ENCODE data around the gene MYLK. TPM values are rescaled to one million over a fixed set of nuclear protein-coding genes. Genes with fewer than 3 reads are reported as not detected.

The MYLK gene
- total RNA-seq, 2 experiments from 2014 or later, result 0.11 TPM; not detected in 1

DNA sequence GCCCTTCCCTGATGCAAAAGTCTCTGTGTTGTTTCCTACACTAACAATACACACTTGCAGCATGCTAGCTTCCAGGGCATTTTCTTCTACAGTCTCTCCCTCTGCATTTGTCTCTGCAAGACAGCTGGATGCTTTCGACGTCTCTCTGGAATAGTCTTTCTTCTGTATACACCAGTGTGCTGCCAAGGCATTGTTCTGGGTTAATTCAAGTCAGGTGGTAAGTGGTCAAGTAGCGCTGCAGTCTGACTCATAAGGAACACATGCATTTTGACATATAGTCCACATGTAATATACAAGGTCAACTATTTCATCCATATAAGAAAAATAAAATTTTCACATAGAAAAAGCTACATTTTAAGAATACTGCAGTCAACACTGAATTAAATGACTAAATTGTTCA is 92.7 kb downstream of the MYLK start:
- H3K9me3 Mint-ChIP-seq, result no peaks in the 10 kb centered on the region
- no peak overlapping the region for H3K27ac Mint-ChIP-seq
- H3K4me1 Mint-ChIP-seq, result no peaks in the 10 kb centered on the region
- DNase-seq, result no peak
- no peaks in the 10 kb centered on the region for H3K36me3 Mint-ChIP-seq
- H3K4me3 Mint-ChIP-seq, result no peak overlapping the region
- POLR2A ChIA-PET, result no interaction called here
- peaks cover 8% of the 10 kb centered on the region for H3K27me3 Mint-ChIP-seq
- no peak for ATAC-seq (ENCODE audit: low read depth)

DNA sequence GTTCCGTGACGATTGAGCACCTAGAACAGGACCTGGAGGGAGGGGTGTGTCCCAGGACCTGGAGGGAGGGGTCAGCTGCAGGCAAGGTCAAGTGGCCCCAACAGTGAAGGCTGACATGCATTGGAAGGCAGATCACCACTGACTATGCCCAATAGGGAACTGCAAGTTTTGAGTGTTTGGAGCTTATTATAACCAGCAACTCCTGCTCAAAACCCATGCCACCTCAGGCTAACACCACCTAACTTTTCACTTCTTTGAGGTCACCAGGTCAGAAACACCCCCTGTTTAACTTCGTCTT is 93.1 kb downstream of the MYLK start:
- Mint-ChIP-seq H3K27ac (no peak overlapping the region), H3K36me3 (no peaks in the 10 kb centered on the region), H3K4me3 (no peak overlapping the region), H3K4me1 (no peaks in the 10 kb centered on the region), H3K27me3 (peaks cover 8% of the 10 kb centered on the region), H3K9me3 (no peaks in the 10 kb centered on the region)
- ATAC-seq (ENCODE audit: low read depth) (no peak), DNase-seq (no peak)
- POLR2A ChIA-PET, result no interaction called here

DNA sequence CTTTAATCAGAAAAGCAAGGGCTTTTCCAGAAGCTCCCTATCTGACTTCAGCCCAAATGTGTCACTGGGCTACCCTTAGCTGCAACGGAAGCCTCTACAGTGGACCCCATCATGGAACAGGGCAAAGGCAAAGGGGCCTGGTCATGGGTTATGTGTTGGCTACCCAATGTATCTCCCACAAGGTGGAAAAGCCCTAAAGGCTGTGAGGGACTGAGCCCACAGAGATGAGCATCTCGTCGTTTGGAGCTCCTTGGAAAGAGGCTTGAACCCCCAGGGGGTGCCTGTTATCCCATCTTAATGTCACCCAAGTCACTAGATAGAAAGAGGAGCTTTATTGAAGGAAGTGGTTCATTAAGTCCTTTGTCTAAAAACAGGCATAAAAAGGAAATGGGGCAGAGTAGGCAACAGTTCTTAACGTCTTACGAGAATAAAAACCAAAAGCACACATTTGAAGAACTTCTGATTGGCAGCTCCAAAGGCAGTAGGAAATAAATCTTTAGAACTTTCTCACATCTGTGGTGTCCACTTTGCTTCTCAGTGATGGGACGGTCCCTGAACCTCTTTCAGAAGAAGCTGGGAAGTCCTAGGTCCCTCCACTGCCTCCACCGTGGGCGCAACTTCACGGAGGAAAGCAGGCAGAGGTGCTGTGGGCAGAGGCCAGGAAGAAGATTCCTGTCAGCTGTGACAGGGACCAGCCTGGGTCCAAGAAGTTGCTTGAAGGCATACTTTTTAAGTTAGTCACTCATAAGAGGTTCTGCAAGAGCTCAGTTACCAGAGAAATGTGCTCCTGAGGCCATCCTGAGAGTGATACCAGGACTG is 93.7 kb downstream of the MYLK start:
- Mint-ChIP-seq H3K4me3 (no peak overlapping the region), H3K27me3 (peaks cover 8% of the 10 kb centered on the region), H3K36me3 (no peaks in the 10 kb centered on the region), H3K4me1 (no peaks in the 10 kb centered on the region), H3K9me3 (no peaks in the 10 kb centered on the region), H3K27ac (no peak overlapping the region)
- DNase-seq, result no peak
- no peak for ATAC-seq (ENCODE audit: low read depth)
- POLR2A ChIA-PET, result no interaction called here

DNA sequence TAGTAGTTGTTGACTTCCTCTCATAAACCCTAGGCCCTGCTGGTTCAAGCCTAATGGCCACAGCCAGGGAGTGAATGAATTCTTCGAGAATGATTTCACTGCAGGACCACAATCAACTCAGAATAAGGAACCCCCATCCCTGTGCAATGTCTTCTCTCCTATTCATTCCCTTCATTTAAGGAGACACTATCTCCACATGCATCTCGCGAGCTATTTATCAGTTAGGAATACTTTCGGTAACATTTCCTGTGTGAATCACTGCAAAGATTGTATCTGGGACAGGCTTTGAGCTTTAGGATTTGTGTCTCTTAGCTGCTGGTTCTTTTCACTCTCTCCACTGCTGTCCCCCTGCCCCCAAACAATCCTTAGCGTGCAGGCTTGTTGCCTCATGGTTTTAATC is 94.4 kb downstream of the MYLK start:
- H3K4me3 Mint-ChIP-seq, result no peak overlapping the region
- ATAC-seq (ENCODE audit: low read depth), result no peak
- DNase-seq, result no peak
- H3K36me3 Mint-ChIP-seq, result no peaks in the 10 kb centered on the region
- POLR2A ChIA-PET, result no interaction called here
- peaks cover 8% of the 10 kb centered on the region for H3K27me3 Mint-ChIP-seq
- H3K4me1 Mint-ChIP-seq, result no peaks in the 10 kb centered on the region
- no peaks in the 10 kb centered on the region for H3K9me3 Mint-ChIP-seq
- H3K27ac Mint-ChIP-seq, result no peak overlapping the region

GRCh38 chr3:123789160-123789559 is 95.0 kb downstream of the MYLK start:
- no peak overlapping the region for H3K27ac Mint-ChIP-seq
- ATAC-seq (ENCODE audit: low read depth), result no peak
- H3K27me3 Mint-ChIP-seq, result peaks cover 8% of the 10 kb centered on the region
- H3K4me3 Mint-ChIP-seq, result no peak overlapping the region
- no peak for DNase-seq
- POLR2A ChIA-PET, result no interaction called here
- no peaks in the 10 kb centered on the region for H3K9me3 Mint-ChIP-seq
- no peaks in the 10 kb centered on the region for H3K36me3 Mint-ChIP-seq
- H3K4me1 Mint-ChIP-seq, result no peaks in the 10 kb centered on the region

DNA sequence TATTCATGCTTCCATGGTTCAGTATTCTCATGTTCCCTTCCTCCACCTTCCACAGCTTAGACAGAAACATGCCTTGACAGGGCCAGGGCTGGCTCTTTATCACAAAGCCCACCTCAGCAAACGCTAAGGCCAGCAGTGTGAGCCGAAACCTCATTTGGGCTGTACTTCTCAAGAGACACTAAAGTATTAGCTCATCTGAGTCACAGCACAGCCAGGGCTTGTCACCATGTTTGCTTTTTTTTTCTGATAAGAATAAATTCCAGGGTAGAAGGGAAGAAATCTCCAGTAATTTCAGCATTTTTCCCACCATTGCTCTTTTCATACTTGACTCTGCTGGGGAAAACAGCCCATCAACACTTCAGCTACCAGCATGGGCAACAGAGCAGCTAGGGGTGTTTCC is 95.4 kb downstream of the MYLK start:
- ATAC-seq (ENCODE audit: low read depth) (no peak), DNase-seq (no peak)
- Mint-ChIP-seq H3K27ac (no peak overlapping the region), H3K4me1 (no peaks in the 10 kb centered on the region), H3K27me3 (peaks cover 8% of the 10 kb centered on the region), H3K36me3 (no peaks in the 10 kb centered on the region), H3K9me3 (no peaks in the 10 kb centered on the region), H3K4me3 (no peak overlapping the region)
- POLR2A ChIA-PET, result no interaction called here

- Mint-ChIP-seq H3K36me3 (no peaks in the 10 kb centered on the region), H3K27ac (no peak overlapping the region), H3K4me3 (no peak overlapping the region), H3K9me3 (no peaks in the 10 kb centered on the region), H3K27me3 (peaks cover 13% of the 10 kb centered on the region), H3K4me1 (no peaks in the 10 kb centered on the region)
- ATAC-seq (ENCODE audit: low read depth) (no peak), DNase-seq (no peak)
- POLR2A ChIA-PET, result no interaction called here
Observed at GRCh38 chr3:123787133-123787532, 97.0 kb downstream of the MYLK start.

GRCh38 chr3:123785602-123786001 is 98.5 kb downstream of the MYLK start:
- H3K36me3 Mint-ChIP-seq, result no peaks in the 10 kb centered on the region
- H3K4me1 Mint-ChIP-seq, result no peaks in the 10 kb centered on the region
- POLR2A ChIA-PET, result no interaction called here
- no peak overlapping the region for H3K4me3 Mint-ChIP-seq
- H3K27ac Mint-ChIP-seq, result no peak overlapping the region
- DNase-seq (no peak), ATAC-seq (ENCODE audit: low read depth) (no peak)
- H3K27me3 Mint-ChIP-seq, result peaks cover 13% of the 10 kb centered on the region
- H3K9me3 Mint-ChIP-seq, result no peaks in the 10 kb centered on the region

- Mint-ChIP-seq H3K27ac (no peak overlapping the region), H3K4me1 (no peaks in the 10 kb centered on the region), H3K27me3 (peaks cover 13% of the 10 kb centered on the region), H3K4me3 (no peak overlapping the region), H3K36me3 (no peaks in the 10 kb centered on the region), H3K9me3 (no peaks in the 10 kb centered on the region)
- ATAC-seq (ENCODE audit: low read depth) (no peak), DNase-seq (no peak)
- POLR2A ChIA-PET, result no interaction called here
Observed at GRCh38 chr3:123783811-123784210, 100.3 kb downstream of the MYLK start.

- Mint-ChIP-seq H3K9me3 (no peaks in the 10 kb centered on the region), H3K27ac (no peak overlapping the region), H3K4me3 (no peak overlapping the region), H3K36me3 (no peaks in the 10 kb centered on the region), H3K4me1 (no peaks in the 10 kb centered on the region), H3K27me3 (peaks cover 13% of the 10 kb centered on the region)
- DNase-seq, result no peak
- POLR2A ChIA-PET, result no interaction called here
- ATAC-seq (ENCODE audit: low read depth), result no peak
Observed at GRCh38 chr3:123783050-123783689, 101.0 kb downstream of the MYLK start.

- no peak for ATAC-seq (ENCODE audit: low read depth)
- Mint-ChIP-seq H3K36me3 (no peaks in the 10 kb centered on the region), H3K27me3 (peaks cover 13% of the 10 kb centered on the region), H3K27ac (no peak overlapping the region), H3K9me3 (no peaks in the 10 kb centered on the region), H3K4me3 (no peak overlapping the region), H3K4me1 (no peaks in the 10 kb centered on the region)
- no peak for DNase-seq
- POLR2A ChIA-PET, result no interaction called here
Observed at GRCh38 chr3:123782488-123782887, 101.6 kb downstream of the MYLK start.

GRCh38 chr3:123781571-123782275 is 102.4 kb downstream of the MYLK start:
- Mint-ChIP-seq H3K4me3 (no peak overlapping the region), H3K27me3 (peaks cover 11% of the 10 kb centered on the region), H3K9me3 (no peaks in the 10 kb centered on the region), H3K27ac (no peak overlapping the region), H3K36me3 (no peaks in the 10 kb centered on the region), H3K4me1 (no peaks in the 10 kb centered on the region)
- ATAC-seq (ENCODE audit: low read depth) (no peak), DNase-seq (no peak)
- POLR2A ChIA-PET, result no interaction called here

DNA sequence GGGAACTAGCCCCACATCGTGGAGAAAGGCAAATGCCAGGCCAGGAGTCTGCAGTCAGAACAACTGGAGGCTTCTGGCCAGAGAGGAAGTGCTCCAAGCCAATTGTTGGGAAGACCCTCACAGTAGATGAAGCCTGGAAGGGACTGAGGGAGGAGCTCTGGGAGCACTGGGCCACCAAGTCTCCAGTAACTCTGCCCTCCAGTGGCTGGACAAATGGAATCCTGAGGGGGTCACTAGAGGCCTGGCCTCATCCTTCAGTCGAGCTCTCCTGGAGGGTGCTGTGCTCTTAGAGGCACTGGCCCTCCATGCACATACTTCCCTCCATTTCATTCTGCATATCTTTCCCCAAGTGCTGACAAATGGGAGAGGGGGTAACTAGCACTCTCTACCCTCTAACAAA is 103.0 kb downstream of the MYLK start:
- H3K27ac Mint-ChIP-seq, result no peak overlapping the region
- no peaks in the 10 kb centered on the region for H3K4me1 Mint-ChIP-seq
- H3K4me3 Mint-ChIP-seq, result no peak overlapping the region
- ATAC-seq (ENCODE audit: low read depth) (no peak), DNase-seq (no peak)
- H3K9me3 Mint-ChIP-seq, result no peaks in the 10 kb centered on the region
- H3K27me3 Mint-ChIP-seq, result peaks cover 11% of the 10 kb centered on the region
- H3K36me3 Mint-ChIP-seq, result no peaks in the 10 kb centered on the region
- POLR2A ChIA-PET, result no interaction called here

DNA sequence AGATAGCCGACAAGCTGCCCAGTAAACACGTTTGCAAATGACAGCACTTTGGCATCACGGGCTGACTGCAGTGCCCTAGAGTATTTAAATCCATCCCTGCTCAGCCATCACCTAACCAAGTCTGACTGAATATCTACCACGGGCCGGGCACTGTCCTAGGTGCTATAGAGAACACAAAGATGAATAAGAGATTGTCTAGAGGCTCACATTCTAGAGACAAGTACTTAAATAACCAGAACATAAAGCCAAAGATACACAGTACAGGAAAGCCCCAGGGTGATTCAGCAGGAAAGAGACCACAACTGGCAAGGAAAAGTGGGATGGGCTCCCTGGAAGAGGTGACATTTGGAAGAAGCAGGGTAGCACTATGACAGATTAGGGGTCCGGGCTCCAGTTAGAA is 103.5 kb downstream of the MYLK start:
- POLR2A ChIA-PET, result no interaction called here
- no peak for ATAC-seq (ENCODE audit: low read depth)
- H3K4me3 Mint-ChIP-seq, result no peak overlapping the region
- H3K9me3 Mint-ChIP-seq, result no peaks in the 10 kb centered on the region
- no peak overlapping the region for H3K27ac Mint-ChIP-seq
- DNase-seq, result no peak
- peaks cover 11% of the 10 kb centered on the region for H3K27me3 Mint-ChIP-seq
- no peaks in the 10 kb centered on the region for H3K36me3 Mint-ChIP-seq
- H3K4me1 Mint-ChIP-seq, result no peaks in the 10 kb centered on the region

All from activated naive CD8-positive, alpha-beta T cell treated with anti-CD3 and anti-CD28 coated beads, Interleukin-2, amount 10 ng/mL, durations not matched to agents 7 days and 5 days (primary cell).